Progenitor cell of endocrine pancreas (in vitro differentiated cells): ENCODE measurements around the gene APOA4. TPM values are rescaled to one million over a fixed set of nuclear protein-coding genes. Genes with fewer than 3 reads are reported as not detected.

Experiments
- DNase-seq: peaks from one replicate; pipeline ENCODE4 v3.0.0; 2021; ENCODE audit warnings: low spot score; ENCODE audit not compliant: unreplicated experiment
- H3K27ac Mint-ChIP-seq: 2 replicates; pipeline ENCODE4 v1.8.0; 2021; ENCODE audit warnings: mild to moderate bottlenecking, moderate library complexity, mixed read lengths
- H3K27me3 Mint-ChIP-seq: 2 replicates; pipeline ENCODE4 v1.8.0; 2021; ENCODE audit warnings: mixed read lengths
- H3K36me3 Mint-ChIP-seq: 2 replicates; pipeline ENCODE4 v1.8.0; 2022; ENCODE audit warnings: mixed read lengths; ENCODE audit not compliant: insufficient read depth
- H3K4me1 Mint-ChIP-seq: 2 replicates; pipeline ENCODE4 v1.8.0; 2021; ENCODE audit warnings: low read depth, mixed read lengths
- H3K4me3 Mint-ChIP-seq: 2 replicates; pipeline ENCODE4 v1.8.0; 2021; ENCODE audit warnings: low read depth, mild to moderate bottlenecking, moderate library complexity, mixed read lengths
- H3K9me3 Mint-ChIP-seq: 2 replicates; pipeline ENCODE4 v1.8.0; 2021; ENCODE audit warnings: low read depth, mixed read lengths
- total RNA-seq: library from RNA; stranded (reverse); gene quantifications from 2 replicates; pipeline ENCODE4 v1.2.1, GENCODE V29; 2021
- TF ChIP-seq, protein P1 (sequence below): fragments of 200-600 bp; sonication (generic); IDR thresholded peaks from one replicate; pipeline ENCODE4 v1.5.0; 2021; ENCODE audit warnings: antibody characterized with exemption, mild to moderate bottlenecking; ENCODE audit not compliant: unreplicated experiment

APOA4 gene
- total RNA-seq, 1 donor from 2014 or later, result not detected

DNA sequence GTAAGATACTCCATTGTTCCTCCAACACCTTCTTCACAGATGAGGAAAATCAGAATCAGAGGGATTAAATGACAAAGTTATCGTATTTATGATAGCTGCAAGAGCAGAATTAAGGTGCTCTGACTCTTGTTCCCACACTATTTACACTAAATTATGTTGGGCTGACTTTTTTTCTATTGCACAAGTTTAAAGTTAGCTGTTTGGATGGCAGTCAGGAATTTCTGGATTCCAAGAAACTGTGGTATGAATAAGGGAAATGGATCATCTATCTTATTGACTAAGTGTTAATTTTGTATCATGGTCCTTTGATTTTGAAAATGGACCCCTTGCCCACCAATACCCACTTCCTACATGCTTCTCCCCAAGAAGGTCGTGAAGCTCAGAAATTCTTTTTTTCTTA lies 34.2 kb upstream of the APOA4 start:
- no peak for DNase-seq
- Mint-ChIP-seq H3K4me1 (peaks cover 4% of the 10 kb centered on the region), H3K27me3 (no peaks in the 10 kb centered on the region), H3K4me3 (no peak overlapping the region), H3K36me3 (peaks cover 37% of the 10 kb centered on the region), H3K27ac (no peak overlapping the region), H3K9me3 (no peaks in the 10 kb centered on the region)
- TF ChIP-seq, protein P1, sequence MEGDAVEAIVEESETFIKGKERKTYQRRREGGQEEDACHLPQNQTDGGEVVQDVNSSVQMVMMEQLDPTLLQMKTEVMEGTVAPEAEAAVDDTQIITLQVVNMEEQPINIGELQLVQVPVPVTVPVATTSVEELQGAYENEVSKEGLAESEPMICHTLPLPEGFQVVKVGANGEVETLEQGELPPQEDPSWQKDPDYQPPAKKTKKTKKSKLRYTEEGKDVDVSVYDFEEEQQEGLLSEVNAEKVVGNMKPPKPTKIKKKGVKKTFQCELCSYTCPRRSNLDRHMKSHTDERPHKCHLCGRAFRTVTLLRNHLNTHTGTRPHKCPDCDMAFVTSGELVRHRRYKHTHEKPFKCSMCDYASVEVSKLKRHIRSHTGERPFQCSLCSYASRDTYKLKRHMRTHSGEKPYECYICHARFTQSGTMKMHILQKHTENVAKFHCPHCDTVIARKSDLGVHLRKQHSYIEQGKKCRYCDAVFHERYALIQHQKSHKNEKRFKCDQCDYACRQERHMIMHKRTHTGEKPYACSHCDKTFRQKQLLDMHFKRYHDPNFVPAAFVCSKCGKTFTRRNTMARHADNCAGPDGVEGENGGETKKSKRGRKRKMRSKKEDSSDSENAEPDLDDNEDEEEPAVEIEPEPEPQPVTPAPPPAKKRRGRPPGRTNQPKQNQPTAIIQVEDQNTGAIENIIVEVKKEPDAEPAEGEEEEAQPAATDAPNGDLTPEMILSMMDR, result no peak

DNA sequence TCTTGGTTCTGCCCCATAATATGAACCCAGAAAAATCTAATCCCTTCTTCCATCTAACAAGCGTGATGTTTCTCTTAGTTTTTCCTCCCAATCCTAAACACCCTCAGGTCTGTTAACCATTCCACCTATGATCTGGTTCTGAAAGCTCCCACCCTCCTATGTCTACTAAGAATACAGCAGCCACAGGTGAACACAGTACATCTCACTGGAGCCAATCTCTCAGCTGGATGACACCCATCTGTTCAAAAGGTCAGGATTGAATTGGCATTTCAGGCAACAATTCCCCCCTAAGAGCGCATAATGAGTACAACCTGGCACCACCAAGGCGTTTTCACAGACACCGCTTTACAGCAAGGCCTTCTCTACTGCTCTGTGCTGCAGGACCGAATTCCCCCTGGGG lies 33.3 kb upstream of the APOA4 start:
- peaks cover 33% of the 10 kb centered on the region for H3K36me3 Mint-ChIP-seq
- no peaks in the 10 kb centered on the region for H3K27me3 Mint-ChIP-seq
- TF ChIP-seq, protein P1, result no peak
- H3K4me3 Mint-ChIP-seq, result no peak overlapping the region
- no peak for DNase-seq
- H3K27ac Mint-ChIP-seq, result no peak overlapping the region
- no peaks in the 10 kb centered on the region for H3K9me3 Mint-ChIP-seq
- peaks cover 4% of the 10 kb centered on the region for H3K4me1 Mint-ChIP-seq

DNA sequence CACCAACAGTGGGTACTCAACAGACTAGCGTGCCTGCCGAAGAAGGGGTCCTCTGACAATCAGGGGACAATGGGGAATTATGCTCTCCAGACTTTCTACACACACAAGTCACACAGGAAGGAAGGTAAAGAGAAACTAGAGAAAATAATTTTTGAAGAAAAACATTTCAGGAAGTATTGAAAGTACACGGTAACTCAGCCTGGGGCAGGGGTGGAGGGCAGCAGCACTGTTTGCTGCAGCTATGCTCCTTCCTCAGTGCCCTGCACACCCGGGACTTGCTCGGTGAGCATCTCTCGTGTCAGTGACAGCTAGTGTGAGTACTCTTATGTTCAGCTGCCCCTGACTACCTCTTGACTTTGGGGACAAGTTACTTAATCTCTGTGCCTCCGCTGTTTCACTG lies 32.3 kb upstream of the APOA4 start:
- Mint-ChIP-seq H3K36me3 (peaks cover 28% of the 10 kb centered on the region), H3K4me1 (peaks cover 6% of the 10 kb centered on the region)

DNA sequence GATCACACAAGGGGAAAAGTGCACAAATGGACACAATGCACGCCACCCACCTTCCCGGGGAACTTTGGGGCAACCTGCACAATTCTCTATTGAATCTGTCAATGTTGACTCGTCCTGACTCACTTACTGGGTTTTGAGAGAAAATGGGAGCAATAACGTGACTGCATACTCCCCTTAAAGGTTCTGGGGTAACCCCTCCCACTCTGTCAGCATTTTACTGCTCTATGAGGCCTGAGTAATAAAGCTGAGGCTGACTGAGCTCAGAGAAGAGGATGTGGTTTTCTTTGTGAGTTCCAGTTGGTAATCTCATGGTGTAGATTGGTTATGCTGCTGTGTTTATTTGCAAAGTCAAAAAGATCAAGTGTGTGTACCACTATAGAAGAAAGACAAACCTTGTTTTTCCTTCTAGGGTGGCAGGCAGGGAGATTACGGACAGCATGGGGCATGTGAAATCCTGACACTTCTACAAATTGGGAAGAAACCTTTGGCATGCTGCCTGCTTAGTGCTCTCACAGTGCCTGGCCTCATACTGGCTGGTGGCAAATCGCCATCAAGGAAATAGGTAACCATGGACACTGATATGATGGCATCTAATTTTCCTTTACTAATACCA lies 30.5 kb upstream of the APOA4 start:
- Mint-ChIP-seq H3K27me3 (no peaks in the 10 kb centered on the region), H3K4me3 (no peak overlapping the region), H3K27ac (no peak overlapping the region), H3K36me3 (peaks cover 25% of the 10 kb centered on the region), H3K4me1 (peaks cover 6% of the 10 kb centered on the region), H3K9me3 (no peaks in the 10 kb centered on the region)
- DNase-seq, result no peak
- TF ChIP-seq, protein P1, result no peak

More for the DNA sequence above, 32.3 kb upstream of the APOA4 start:
- H3K9me3 Mint-ChIP-seq, result no peaks in the 10 kb centered on the region
- no peak overlapping the region for H3K4me3 Mint-ChIP-seq
- DNase-seq, result no peak
- H3K27me3 Mint-ChIP-seq, result no peaks in the 10 kb centered on the region
- H3K27ac Mint-ChIP-seq, result no peak overlapping the region
- TF ChIP-seq, protein P1, result no peak

DNA sequence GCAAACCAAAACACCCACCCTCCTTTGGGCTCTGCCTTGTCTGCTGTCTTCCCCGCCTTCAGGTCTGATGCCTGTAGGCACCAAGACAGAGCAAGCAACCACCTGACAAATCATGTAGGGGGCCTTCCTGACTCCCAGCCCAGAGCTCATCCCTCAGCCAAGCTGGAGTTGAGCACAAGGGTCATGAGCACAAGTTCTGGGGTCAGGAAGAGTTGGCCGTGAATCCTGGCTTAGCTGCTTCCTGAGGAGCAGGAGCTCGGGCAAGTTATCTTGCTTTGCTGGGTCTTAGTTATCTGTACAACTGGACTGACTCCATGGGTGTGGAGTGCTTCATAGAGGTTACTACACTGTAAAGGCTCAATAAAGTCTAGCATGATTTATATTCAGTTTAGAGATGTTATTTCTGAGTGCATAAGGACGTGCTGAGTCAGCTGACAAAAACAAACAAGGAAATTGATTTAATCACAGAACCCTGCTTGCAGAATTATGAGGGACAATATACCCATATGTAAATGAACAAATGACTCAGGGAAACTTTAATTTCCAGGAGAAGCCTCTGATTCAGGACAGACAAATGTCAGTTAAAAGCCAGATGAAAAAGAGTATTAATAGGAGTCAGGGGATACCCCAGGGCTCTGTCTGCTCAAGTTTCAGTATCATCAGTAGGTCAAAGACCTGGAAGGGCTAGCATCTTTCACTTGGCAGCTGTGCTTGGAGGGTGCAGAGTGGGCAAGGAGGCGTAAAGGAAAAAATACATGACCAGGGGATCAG lies 29.3 kb upstream of the APOA4 start:
- peak overlapping the region; percentile 75 for H3K27ac Mint-ChIP-seq
- no peak overlapping the region for H3K4me3 Mint-ChIP-seq
- DNase-seq, result no peak

More for the DNA sequence above, 29.3 kb upstream of the APOA4 start:
- H3K9me3 Mint-ChIP-seq, result no peaks in the 10 kb centered on the region
- H3K27me3 Mint-ChIP-seq, result no peaks in the 10 kb centered on the region
- TF ChIP-seq, protein P1, result no peak
- peaks cover 24% of the 10 kb centered on the region for H3K36me3 Mint-ChIP-seq
- peaks cover 6% of the 10 kb centered on the region for H3K4me1 Mint-ChIP-seq
